Skin of body (tissue), 3 donors: Measurements from ENCODE around the gene SUZ12. TPM values are rescaled to one million over a fixed set of nuclear protein-coding genes. Genes with fewer than 3 reads are reported as not detected.
"Not testable (repeated sequence)": the region's sequence is repeated elsewhere in the genome, so short reads cannot be mapped to it uniquely, and the experiment has no call there.

Experiments used
- DNase-seq: peaks from one replicate; lab custom pipeline; 2025; lab: John Stamatoyannopoulos, UW
- small RNA-seq: library from RNA; depleted of rRNA; stranded (forward); fragments of <200 nt; gene quantifications from one replicate; pipeline ENCODE3, GENCODE V24; 2014; ENCODE audit warnings: low replicate concordance
- total RNA-seq: library from RNA; depleted of rRNA; stranded (reverse); fragments of >200 nt; gene quantifications from one replicate; pipeline ENCODE4 v1.2.3, GENCODE V29; 2014

The SUZ12 gene
- total RNA-seq, 1 donor from 2014 or later, result 30.9 TPM

GRCh38 chr17:32040246-32040645 is 103.4 kb downstream of the SUZ12 start:
- not testable (repeated sequence) for DNase-seq

- not testable (repeated sequence) for DNase-seq
These were observed 104.6 kb downstream of the SUZ12 start for GRCh38 chr17:32041306-32041875.

- DNase-seq, result not testable (repeated sequence)
These were observed 105.5 kb downstream of the SUZ12 start for GRCh38 chr17:32042266-32042665.

- DNase-seq, result not testable (repeated sequence)
These were observed 108.8 kb downstream of the SUZ12 start for GRCh38 chr17:32045611-32046010.

- not testable (repeated sequence) for DNase-seq
These were observed 110.9 kb downstream of the SUZ12 start for GRCh38 chr17:32047663-32048062.

Small RNA genes within 50 kb of the gene (small RNA-seq; reads per million reads assigned to genes)
- gene AC090616.4, result not detected
- not detected for gene RNA5SP437

Other genes with a start within 250 kb of the SUZ12 start
- 29.7 TPM for gene COPRS, start 77.8 kb upstream of the SUZ12 start, total RNA-seq
- 37.8 TPM for gene UTP6, start 35.3 kb upstream of the SUZ12 start, total RNA-seq
- 22.5 TPM for gene LRRC37B, start 70.4 kb downstream of the SUZ12 start, total RNA-seq
- 66.4 TPM for gene RHOT1, start 205.5 kb downstream of the SUZ12 start, total RNA-seq